Activated naive CD4-positive, alpha-beta T cell treated with anti-CD3 and anti-CD28 coated beads for 36 hours (primary cell): Measurements from ENCODE around the gene MYO5B. TPM values are rescaled to one million over a fixed set of nuclear protein-coding genes. Genes with fewer than 3 reads are reported as not detected.

Experiments
- CTCF ChIA-PET: fragments of 350-600 bp; sonication (Branson Sonifier 250); formaldehyde crosslinking; loops from one replicate; lab custom pipeline; 2021; ENCODE audit warnings: antibody characterized with exemption; lab: Charles Lee
- DNase-seq: peaks from one replicate; pipeline ENCODE4 v3.0.0-alpha.2; 2020
- H3K27ac Mint-ChIP-seq: one replicate; pipeline ENCODE4 v1.8.0; 2021; ENCODE audit warnings: mild to moderate bottlenecking, mixed read lengths
- H3K27me3 Mint-ChIP-seq: one replicate; pipeline ENCODE4 v1.8.0; 2021; ENCODE audit warnings: low read depth, mixed read lengths
- H3K36me3 Mint-ChIP-seq: one replicate; pipeline ENCODE4 v1.8.0; 2021; ENCODE audit warnings: low read depth, mixed read lengths
- H3K4me1 Mint-ChIP-seq: one replicate; pipeline ENCODE4 v1.8.0; 2021; ENCODE audit warnings: low read depth, mixed read lengths
- H3K4me3 Mint-ChIP-seq: one replicate; pipeline ENCODE4 v1.8.0; 2021; ENCODE audit warnings: mild to moderate bottlenecking, moderate library complexity, mixed read lengths
- H3K9me3 Mint-ChIP-seq: one replicate; pipeline ENCODE4 v1.8.0; 2021; ENCODE audit warnings: mixed read lengths
- intact Hi-C: fragments of 100-400 bp; cut with micrococcal nuclease; formaldehyde crosslinking; loops from one replicate; pipeline ENCODE4 v1.15.1; 2023
- total RNA-seq, 2 experiments: library from RNA; stranded (reverse); gene quantifications; one replicate each; pipeline ENCODE4 v1.2.3, GENCODE V29; 2021

MYO5B gene
- total RNA-seq, 2 experiments from 2014 or later: 0.02 to 0.12 TPM

GRCh38 chr18:49934457-49934856, 260.5 kb downstream of the MYO5B start:
- Mint-ChIP-seq H3K4me1 (no peaks in the 10 kb centered on the region), H3K36me3 (no peaks in the 10 kb centered on the region), H3K27ac (no peak overlapping the region), H3K4me3 (no peak overlapping the region), H3K27me3 (no peaks in the 10 kb centered on the region), H3K9me3 (no peaks in the 10 kb centered on the region)
- CTCF ChIA-PET: interaction anchor here (0.8 kb wide), 1 partner anchor 16 kb away, joined by 3 read pairs; no protein-coding TSS in a partner anchor
- DNase-seq: no peak
- intact Hi-C loops: no loop called here

- Mint-ChIP-seq H3K27ac (no peak overlapping the region), H3K9me3 (no peaks in the 10 kb centered on the region), H3K36me3 (no peaks in the 10 kb centered on the region), H3K27me3 (no peaks in the 10 kb centered on the region), H3K4me3 (no peak overlapping the region), H3K4me1 (no peaks in the 10 kb centered on the region)
- CTCF ChIA-PET: no interaction called here
- DNase-seq: no peak
- intact Hi-C loops: no loop called here
These were observed 261.3 kb downstream of the MYO5B start for GRCh38 chr18:49933530-49934128.

GRCh38 chr18:49931760-49932159, 263.2 kb downstream of the MYO5B start:
- H3K27ac Mint-ChIP-seq: no peak overlapping the region
- no peak overlapping the region for H3K4me3 Mint-ChIP-seq
- intact Hi-C loops: no loop called here
- peaks cover 5% of the 10 kb centered on the region for H3K27me3 Mint-ChIP-seq
- CTCF ChIA-PET: no interaction called here
- no peaks in the 10 kb centered on the region for H3K9me3 Mint-ChIP-seq
- no peak for DNase-seq
- no peaks in the 10 kb centered on the region for H3K36me3 Mint-ChIP-seq
- H3K4me1 Mint-ChIP-seq: no peaks in the 10 kb centered on the region

GRCh38 chr18:49931179-49931578, 263.8 kb downstream of the MYO5B start:
- peaks cover 5% of the 10 kb centered on the region for H3K27me3 Mint-ChIP-seq
- no peaks in the 10 kb centered on the region for H3K9me3 Mint-ChIP-seq
- no peak for DNase-seq
- no peak overlapping the region for H3K27ac Mint-ChIP-seq
- intact Hi-C loops: no loop called here
- H3K4me1 Mint-ChIP-seq: no peaks in the 10 kb centered on the region
- CTCF ChIA-PET: no interaction called here
- no peak overlapping the region for H3K4me3 Mint-ChIP-seq
- H3K36me3 Mint-ChIP-seq: no peaks in the 10 kb centered on the region

GRCh38 chr18:49926106-49926745, 268.7 kb downstream of the MYO5B start:
- CTCF ChIA-PET: no interaction called here
- Mint-ChIP-seq H3K4me1 (no peaks in the 10 kb centered on the region), H3K36me3 (no peaks in the 10 kb centered on the region), H3K27ac (no peak overlapping the region), H3K27me3 (peaks cover 5% of the 10 kb centered on the region), H3K9me3 (no peaks in the 10 kb centered on the region), H3K4me3 (no peak overlapping the region)
- DNase-seq: no peak
- intact Hi-C loops: no loop called here

- DNase-seq: no peak
- no peaks in the 10 kb centered on the region for H3K9me3 Mint-ChIP-seq
- CTCF ChIA-PET: no interaction called here
- no peaks in the 10 kb centered on the region for H3K4me1 Mint-ChIP-seq
- no peak overlapping the region for H3K4me3 Mint-ChIP-seq
- peaks cover 15% of the 10 kb centered on the region for H3K27me3 Mint-ChIP-seq
- no peaks in the 10 kb centered on the region for H3K36me3 Mint-ChIP-seq
- H3K27ac Mint-ChIP-seq: no peak overlapping the region
- intact Hi-C loops: no loop called here
These were observed 270.5 kb downstream of the MYO5B start for GRCh38 chr18:49924293-49924983.

- Mint-ChIP-seq H3K9me3 (no peaks in the 10 kb centered on the region), H3K4me1 (no peaks in the 10 kb centered on the region), H3K27ac (no peak overlapping the region), H3K36me3 (no peaks in the 10 kb centered on the region), H3K4me3 (no peak overlapping the region), H3K27me3 (peaks cover 17% of the 10 kb centered on the region)
- no peak for DNase-seq
- CTCF ChIA-PET: no interaction called here
- intact Hi-C loops: no loop called here
These were observed 272.7 kb downstream of the MYO5B start for GRCh38 chr18:49922228-49922627.

GRCh38 chr18:49921318-49921985, 273.5 kb downstream of the MYO5B start:
- Mint-ChIP-seq H3K27ac (no peak overlapping the region), H3K27me3 (peaks cover 18% of the 10 kb centered on the region), H3K4me3 (no peak overlapping the region), H3K9me3 (no peaks in the 10 kb centered on the region), H3K4me1 (no peaks in the 10 kb centered on the region), H3K36me3 (no peaks in the 10 kb centered on the region)
- DNase-seq: no peak
- intact Hi-C loops: no loop called here
- CTCF ChIA-PET: no interaction called here

GRCh38 chr18:49920731-49921130, 274.2 kb downstream of the MYO5B start:
- Mint-ChIP-seq H3K9me3 (no peaks in the 10 kb centered on the region), H3K4me1 (no peaks in the 10 kb centered on the region), H3K4me3 (no peak overlapping the region), H3K36me3 (no peaks in the 10 kb centered on the region), H3K27me3 (peaks cover 18% of the 10 kb centered on the region), H3K27ac (no peak overlapping the region)
- DNase-seq: no peak
- intact Hi-C loops: no loop called here
- CTCF ChIA-PET: no interaction called here

GRCh38 chr18:49917742-49918141, 277.2 kb downstream of the MYO5B start:
- intact Hi-C loops: no loop called here
- H3K4me1 Mint-ChIP-seq: no peaks in the 10 kb centered on the region
- H3K9me3 Mint-ChIP-seq: no peaks in the 10 kb centered on the region
- CTCF ChIA-PET: no interaction called here
- peaks cover 18% of the 10 kb centered on the region for H3K27me3 Mint-ChIP-seq
- DNase-seq: no peak
- no peak overlapping the region for H3K27ac Mint-ChIP-seq
- no peak overlapping the region for H3K4me3 Mint-ChIP-seq
- no peaks in the 10 kb centered on the region for H3K36me3 Mint-ChIP-seq

GRCh38 chr18:49915352-49915751, 279.6 kb downstream of the MYO5B start:
- Mint-ChIP-seq H3K9me3 (peaks cover 3% of the 10 kb centered on the region), H3K27ac (no peak overlapping the region), H3K36me3 (no peaks in the 10 kb centered on the region), H3K27me3 (peaks cover 13% of the 10 kb centered on the region), H3K4me3 (no peak overlapping the region), H3K4me1 (no peaks in the 10 kb centered on the region)
- intact Hi-C loops: no loop called here
- CTCF ChIA-PET: no interaction called here
- no peak for DNase-seq

- intact Hi-C loops: no loop called here
- no peak overlapping the region for H3K4me3 Mint-ChIP-seq
- DNase-seq: no peak
- no peaks in the 10 kb centered on the region for H3K36me3 Mint-ChIP-seq
- CTCF ChIA-PET: no interaction called here
- peaks cover 6% of the 10 kb centered on the region for H3K27me3 Mint-ChIP-seq
- H3K4me1 Mint-ChIP-seq: no peaks in the 10 kb centered on the region
- no peak overlapping the region for H3K27ac Mint-ChIP-seq
- H3K9me3 Mint-ChIP-seq: peaks cover 3% of the 10 kb centered on the region
These were observed 281.7 kb downstream of the MYO5B start for GRCh38 chr18:49913221-49913620.
